ENCODE measurements around the gene RPTOR.

GRCh38 chr17:80675438-80676095, 130.9 kb downstream of the RPTOR start:
- no peak for TF ChIP-seq CTCF (conservative IDR thresholded peaks at IDR 0.05; ENCODE audit: low read length)
- no peak for TF ChIP-seq EZH2phosphoT487 (IDR thresholded peaks at IDR 0.05; ENCODE audit: borderline replicate concordance, low read depth, low read length)

Measured in OCI-LY7 (cell line).